Embryonic facial prominence (tissue), 1 donor: Measurements from ENCODE around the gene UQCR10.

Source experiments
- DNase-seq: peaks from one replicate; pipeline ENCODE4 v3.0.0-alpha.2; 2016; ENCODE audit errors: extremely low spot score

Gene UQCR10

GRCh38 chr22:29798318-29798717, 31.1 kb downstream of the UQCR10 start:
- DNase-seq, result no peak

- DNase-seq, result no peak
Measured at GRCh38 chr22:29798801-29799200, 31.6 kb downstream of the UQCR10 start.

- no peak for DNase-seq
Measured at GRCh38 chr22:29799217-29799680, 32.1 kb downstream of the UQCR10 start.

- no peak for DNase-seq
Measured at GRCh38 chr22:29801153-29801552, 34.0 kb downstream of the UQCR10 start.

GRCh38 chr22:29801796-29802195, 34.6 kb downstream of the UQCR10 start:
- no peak for DNase-seq

- DNase-seq, result no peak
Measured at GRCh38 chr22:29803190-29803589, 36.0 kb downstream of the UQCR10 start.

- DNase-seq, result no peak
Measured at GRCh38 chr22:29804985-29805384, 37.8 kb downstream of the UQCR10 start.

GRCh38 chr22:29806196-29806595, 39.0 kb downstream of the UQCR10 start:
- DNase-seq, result no peak

- no peak for DNase-seq
Measured at GRCh38 chr22:29810216-29810615, 43.0 kb downstream of the UQCR10 start.

GRCh38 chr22:29811377-29811776, 44.2 kb downstream of the UQCR10 start:
- no peak for DNase-seq

- no peak for DNase-seq
Measured at GRCh38 chr22:29813126-29813525, 46.0 kb downstream of the UQCR10 start.

GRCh38 chr22:29813563-29813962, 46.4 kb downstream of the UQCR10 start:
- DNase-seq, result no peak

GRCh38 chr22:29814003-29814402, 46.8 kb downstream of the UQCR10 start:
- no peak for DNase-seq

GRCh38 chr22:29815580-29815979, 48.4 kb downstream of the UQCR10 start:
- no peak for DNase-seq

GRCh38 chr22:29816128-29816527, 49.0 kb downstream of the UQCR10 start:
- DNase-seq, result no peak

- no peak for DNase-seq
Measured at GRCh38 chr22:29816539-29816938, 49.4 kb downstream of the UQCR10 start.

GRCh38 chr22:29816980-29817379, 49.8 kb downstream of the UQCR10 start:
- DNase-seq, result no peak

- DNase-seq, result no peak
Measured at GRCh38 chr22:29817724-29818123, 50.6 kb downstream of the UQCR10 start.

- DNase-seq, result no peak
Measured at GRCh38 chr22:29819501-29819900, 52.3 kb downstream of the UQCR10 start.
